ENCODE results near the gene USP2.

USP2 gene

GRCh38 chr11:119377112-119377901 is 4.2 kb downstream of the USP2 start:
- no peak for DNase-seq (ENCODE audit: low read depth in 2 of 2)

- no peak for DNase-seq (ENCODE audit: low read depth in 2 of 2)
Measured at GRCh38 chr11:119376197-119376847, 5.2 kb downstream of the USP2 start.

GRCh38 chr11:119375337-119376196 is 5.9 kb downstream of the USP2 start:
- DNase-seq (ENCODE audit: low read depth in 2 of 2): no peak

GRCh38 chr11:119374632-119375336 is 6.7 kb downstream of the USP2 start:
- DNase-seq (ENCODE audit: low read depth in 2 of 2): no peak

GRCh38 chr11:119373921-119374631 is 7.4 kb downstream of the USP2 start:
- peak; percentile 25 to 29 for DNase-seq (ENCODE audit: low read depth in 2 of 2)

GRCh38 chr11:119373059-119373920 is 8.2 kb downstream of the USP2 start:
- no peak for DNase-seq (ENCODE audit: low read depth in 2 of 2)

- DNase-seq (ENCODE audit: low read depth in 2 of 2): no peak
Measured at GRCh38 chr11:119372260-119373058, 9.0 kb downstream of the USP2 start.

- DNase-seq (ENCODE audit: low read depth in 2 of 2): no peak
Measured at GRCh38 chr11:119371778-119372182, 9.7 kb downstream of the USP2 start.

GRCh38 chr11:119371067-119371601 is 10.4 kb downstream of the USP2 start:
- no peak for DNase-seq (ENCODE audit: low read depth in 2 of 2)

- DNase-seq (ENCODE audit: low read depth in 2 of 2): no peak
Measured at GRCh38 chr11:119370486-119371046, 10.9 kb downstream of the USP2 start.

- DNase-seq (ENCODE audit: low read depth in 2 of 2): no peak
Measured at GRCh38 chr11:119369132-119369925, 12.2 kb downstream of the USP2 start.

GRCh38 chr11:119368121-119369034 is 13.1 kb downstream of the USP2 start:
- no peak for DNase-seq (ENCODE audit: low read depth in 2 of 2)

GRCh38 chr11:119367661-119368120 is 13.8 kb downstream of the USP2 start:
- no peak for DNase-seq (ENCODE audit: low read depth in 2 of 2)

GRCh38 chr11:119366690-119367620 is 14.5 kb downstream of the USP2 start:
- DNase-seq (ENCODE audit: low read depth in 2 of 2): no peak

- no peak for DNase-seq (ENCODE audit: low read depth in 2 of 2)
Measured at GRCh38 chr11:119365071-119365591, 16.4 kb downstream of the USP2 start.
